ENCODE data around the gene FERMT2.

FERMT2 gene

GRCh38 chr14:52861403-52861802, 89.4 kb downstream of the FERMT2 start:
- no peak for DNase-seq

- no peak for DNase-seq
Observed at GRCh38 chr14:52860910-52861309, 89.9 kb downstream of the FERMT2 start.

- DNase-seq: no peak
Observed at GRCh38 chr14:52860209-52860608, 90.6 kb downstream of the FERMT2 start.

- no peak for DNase-seq
Observed at GRCh38 chr14:52856139-52856538, 94.7 kb downstream of the FERMT2 start.

- DNase-seq: no peak
Observed at GRCh38 chr14:52853522-52853854, 97.4 kb downstream of the FERMT2 start.

- DNase-seq: no peak
Observed at GRCh38 chr14:52852810-52853521, 97.9 kb downstream of the FERMT2 start.

GRCh38 chr14:52850451-52850909, 100.4 kb downstream of the FERMT2 start:
- DNase-seq: no peak

- no peak for DNase-seq
Observed at GRCh38 chr14:52848626-52849025, 102.2 kb downstream of the FERMT2 start.

- no peak for DNase-seq
Observed at GRCh38 chr14:52846591-52846990, 104.3 kb downstream of the FERMT2 start.

- DNase-seq: no peak
Observed at GRCh38 chr14:52845081-52845480, 105.8 kb downstream of the FERMT2 start.

- DNase-seq: peak; percentile 52
Observed at GRCh38 chr14:52844262-52845060, 106.4 kb downstream of the FERMT2 start.

GRCh38 chr14:52840877-52841276, 110.0 kb downstream of the FERMT2 start:
- DNase-seq: no peak

- no peak for DNase-seq
Observed at GRCh38 chr14:52837451-52837850, 113.4 kb downstream of the FERMT2 start.

- no peak for DNase-seq
Observed at GRCh38 chr14:52836063-52836462, 114.8 kb downstream of the FERMT2 start.

- peak; percentile 66 for DNase-seq
Observed at GRCh38 chr14:52835122-52835903, 115.5 kb downstream of the FERMT2 start.

- no peak for DNase-seq
Observed at GRCh38 chr14:52834440-52834842, 116.4 kb downstream of the FERMT2 start.

- no peak for DNase-seq
Observed at GRCh38 chr14:52833891-52834290, 117.0 kb downstream of the FERMT2 start.

GRCh38 chr14:52829527-52830185, 121.2 kb downstream of the FERMT2 start:
- no peak for DNase-seq

GRCh38 chr14:52827426-52827825, 123.4 kb downstream of the FERMT2 start:
- no peak for DNase-seq

- DNase-seq: no peak
Observed at GRCh38 chr14:52825085-52825484, 125.8 kb downstream of the FERMT2 start.

- DNase-seq: no peak
Observed at GRCh38 chr14:52824462-52824861, 126.4 kb downstream of the FERMT2 start.

GRCh38 chr14:52821805-52822250, 129.0 kb downstream of the FERMT2 start:
- no peak for DNase-seq

- no peak for DNase-seq
Observed at GRCh38 chr14:52808101-52808500, 142.7 kb downstream of the FERMT2 start.
